T-helper 9 cell (primary cell): ENCODE data around the gene PWP1.

Source experiments
- DNase-seq: peaks from one replicate; pipeline ENCODE4 v3.0.0-alpha.2; 2020

PWP1 gene

DNA sequence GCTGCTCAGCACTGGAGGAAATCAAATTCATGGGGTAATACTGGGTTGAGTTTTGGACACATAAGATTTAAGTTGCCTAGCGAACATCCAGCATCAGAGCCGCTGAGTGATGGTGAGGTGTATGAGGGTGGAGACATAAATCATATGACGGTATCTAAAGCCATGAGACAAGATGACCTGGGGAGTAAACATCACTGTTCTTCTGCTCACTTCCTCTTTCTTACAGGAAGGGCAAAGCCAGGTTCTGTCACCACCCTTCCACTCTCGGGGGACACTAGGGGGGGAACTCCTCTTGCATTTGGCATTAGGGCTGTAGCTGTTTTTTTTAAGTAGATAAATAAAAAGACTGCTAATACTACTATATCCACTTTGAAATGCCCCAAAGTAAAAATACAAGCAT lies 51.3 kb downstream of the PWP1 start:
- no peak for DNase-seq

DNA sequence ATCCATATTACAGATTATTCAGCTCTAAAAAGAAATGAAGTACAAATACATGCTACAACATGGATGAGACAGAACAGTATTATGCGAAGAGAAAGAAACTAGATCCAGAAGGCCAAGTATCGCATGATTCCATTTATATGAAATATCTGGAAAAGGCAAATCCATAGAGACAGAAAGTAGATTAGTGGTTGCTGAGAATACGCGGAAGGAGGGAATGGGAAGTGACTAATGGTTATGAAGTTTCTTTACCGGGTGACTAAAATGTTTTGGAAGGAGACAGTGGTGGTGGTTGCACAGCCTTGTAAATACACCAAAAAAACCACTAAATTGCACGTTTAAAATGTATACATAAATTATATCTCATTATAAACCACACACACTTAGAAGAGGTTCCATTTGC lies 62.9 kb downstream of the PWP1 start:
- DNase-seq, result no peak

DNA sequence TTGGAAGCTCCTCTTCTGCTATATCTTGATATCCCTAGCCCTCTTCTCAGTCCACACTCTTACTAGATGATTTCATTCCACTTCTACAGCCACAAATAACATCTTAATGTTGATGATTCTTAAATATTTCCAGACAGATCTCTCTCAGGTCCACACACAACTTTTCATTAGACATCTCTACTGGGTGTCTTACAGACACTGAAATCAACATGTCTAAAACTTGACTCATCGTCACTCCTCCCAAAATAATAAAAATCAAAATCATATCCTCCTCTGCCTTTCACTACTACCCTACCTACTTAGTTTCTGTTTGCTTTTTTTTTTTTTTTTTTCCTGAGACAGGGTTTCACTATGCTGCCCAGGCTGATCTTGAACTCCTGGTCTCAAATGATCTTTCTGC lies 63.5 kb downstream of the PWP1 start:
- no peak for DNase-seq

DNA sequence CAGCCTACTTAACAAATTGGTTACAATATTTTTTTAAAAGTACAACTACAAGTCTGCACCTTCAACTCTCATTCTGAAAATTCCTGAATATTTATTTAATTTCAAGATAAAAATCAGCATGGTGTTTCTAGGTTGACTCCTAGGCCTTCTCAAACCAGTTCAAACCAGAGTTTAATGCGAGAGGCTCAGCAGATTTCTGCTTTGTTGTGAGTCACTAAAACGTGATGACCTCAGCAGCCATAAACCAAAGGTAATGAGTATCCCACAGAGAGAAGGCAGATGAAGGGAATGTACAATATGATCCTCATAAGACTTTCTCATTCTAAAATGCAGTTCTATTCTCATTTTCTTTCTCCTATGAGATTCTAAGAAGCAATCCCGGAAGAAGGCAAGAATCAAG lies 73.8 kb downstream of the PWP1 start:
- DNase-seq, result no peak

DNA sequence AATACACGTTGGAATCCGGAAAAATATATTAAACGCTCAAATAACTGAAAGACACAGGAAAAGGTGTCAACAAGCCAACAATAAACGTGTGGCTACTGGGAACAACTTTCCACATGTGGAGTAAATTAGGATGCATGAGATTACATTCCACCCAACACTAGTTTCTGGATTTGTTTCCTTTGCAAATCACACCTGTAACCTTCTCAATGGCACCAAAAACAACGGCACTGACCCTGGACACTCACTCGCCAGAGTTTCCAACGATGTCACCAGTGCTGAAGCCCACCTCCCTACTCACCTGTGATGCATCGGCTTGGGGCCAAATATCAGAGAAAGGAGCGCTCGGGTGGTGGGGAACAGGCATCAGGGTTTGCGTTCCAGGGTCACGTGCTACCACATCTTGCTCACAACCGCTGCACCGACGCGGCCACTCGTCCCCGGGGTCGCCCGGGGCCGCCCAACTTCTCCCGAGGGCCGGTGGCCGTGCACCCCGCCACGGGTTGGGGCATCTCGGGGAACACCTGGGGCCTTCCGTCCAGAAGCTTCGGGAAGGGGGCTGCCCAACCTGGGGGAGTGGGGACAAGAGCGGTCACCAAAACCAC lies 74.7 kb downstream of the PWP1 start:
- peak; percentile 22 for DNase-seq

DNA sequence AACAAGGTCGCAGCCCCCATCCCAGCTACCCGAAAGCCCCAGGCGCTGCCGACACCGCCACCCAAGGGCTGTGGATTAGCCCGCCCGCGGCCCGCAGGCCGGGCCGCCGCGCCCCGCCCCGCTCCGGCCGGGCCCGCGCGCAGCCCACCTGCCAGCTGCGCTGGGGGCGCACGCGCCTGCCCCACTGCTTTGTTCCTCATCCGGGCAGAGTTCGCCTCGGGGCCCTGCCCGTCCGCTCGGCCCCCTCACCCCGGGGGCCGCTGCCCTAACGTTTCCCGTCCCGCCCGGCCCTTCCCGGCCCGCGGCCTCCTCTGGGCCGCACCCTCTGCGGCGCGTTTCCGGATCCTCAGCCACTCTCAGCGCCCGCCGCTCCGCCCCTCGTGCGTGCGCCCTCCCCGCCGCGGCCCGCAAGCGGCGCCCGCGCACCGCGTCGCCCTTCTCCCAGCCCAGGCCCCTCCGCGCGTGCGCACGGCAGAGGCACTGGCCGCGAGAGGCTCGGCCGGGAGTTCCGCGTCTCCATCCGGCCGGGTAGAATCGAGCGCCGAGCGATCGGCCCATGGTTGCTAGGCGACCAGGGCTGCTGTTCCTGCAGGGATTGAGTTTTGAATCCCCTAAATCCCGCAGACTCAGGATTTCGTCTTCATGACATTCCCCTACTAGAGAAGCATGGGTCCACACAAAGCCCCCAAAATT lies 75.4 kb downstream of the PWP1 start, which contains the start of gene PRDM4:
PRDM4 (minus strand) TSS at position 329 of the 693 bp plus-strand sequence. CDS start 622 bp downstream, outside the sequence.
- peak; percentile 83 for DNase-seq

DNA sequence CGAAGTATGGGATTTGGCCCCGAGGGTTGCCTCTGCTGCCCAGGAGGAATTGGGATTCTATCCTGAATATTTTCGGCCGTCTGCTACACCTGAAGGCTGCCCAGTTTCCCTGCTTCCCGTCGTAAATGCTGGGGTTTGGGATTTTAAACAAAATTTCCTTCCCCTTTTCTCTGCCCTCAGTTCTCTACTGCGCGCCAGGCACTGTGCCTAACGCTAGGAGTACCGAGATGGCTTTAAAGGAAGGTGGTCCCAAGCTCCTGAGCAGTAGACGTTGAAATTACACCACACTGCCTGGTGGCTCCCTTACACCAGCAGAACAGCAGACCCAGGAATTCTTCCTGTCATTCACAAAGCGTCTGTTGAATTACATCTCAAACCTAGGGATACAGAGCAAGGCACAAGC lies 75.9 kb downstream of the PWP1 start:
- no peak for DNase-seq
